OCI-LY1 (cell line): Measurements from ENCODE around the gene SUV39H1.

Experiments
- EZH2 ChIP-seq: fragments of 200-600 bp; sonication (generic), shearing (Covaris generic); IDR thresholded peaks from 2 replicates; pipeline ENCODE4 v1.8.0; 2017; ENCODE audit warnings: borderline replicate concordance, mixed run types, mild to moderate bottlenecking, antibody characterized with exemption, low read length, moderate library complexity, mixed read lengths
- TF ChIP-seq, protein P1 (sequence below): fragments of 200-600 bp; sonication (generic), shearing (Covaris generic); IDR thresholded peaks from 2 replicates; pipeline ENCODE4 v1.5.1; 2017; ENCODE audit warnings: mild to moderate bottlenecking, antibody characterized with exemption, low read length, moderate library complexity, mixed read lengths

DNA sequence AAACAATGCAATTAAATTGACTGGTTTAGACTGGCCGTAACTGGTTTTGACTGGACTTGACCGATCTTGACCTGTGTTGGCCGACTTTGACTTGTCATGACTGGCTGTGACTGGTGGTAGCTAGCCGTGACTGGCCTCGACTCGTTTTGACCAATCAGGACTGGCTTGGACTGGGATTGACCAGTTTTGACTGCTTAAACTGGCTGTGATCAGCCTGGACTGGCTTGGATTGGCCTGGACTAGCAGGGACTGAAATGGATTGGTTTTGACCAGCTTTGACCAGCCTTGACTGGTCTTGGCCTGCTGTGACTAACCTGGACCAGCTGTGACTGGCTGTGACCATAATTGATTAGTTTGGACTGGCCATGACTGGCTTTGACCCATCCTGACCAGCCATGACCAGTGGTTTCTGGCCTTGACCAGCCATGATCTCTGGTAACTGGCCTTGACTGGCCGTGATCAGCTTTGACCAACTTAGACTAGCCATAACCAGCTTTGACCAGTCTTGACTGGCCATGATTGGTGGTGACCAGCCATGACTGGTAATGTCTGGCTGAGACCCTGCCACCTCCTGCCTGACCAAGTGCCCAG is 13.1 kb downstream of the SUV39H1 start:
- TF ChIP-seq, protein P1, sequence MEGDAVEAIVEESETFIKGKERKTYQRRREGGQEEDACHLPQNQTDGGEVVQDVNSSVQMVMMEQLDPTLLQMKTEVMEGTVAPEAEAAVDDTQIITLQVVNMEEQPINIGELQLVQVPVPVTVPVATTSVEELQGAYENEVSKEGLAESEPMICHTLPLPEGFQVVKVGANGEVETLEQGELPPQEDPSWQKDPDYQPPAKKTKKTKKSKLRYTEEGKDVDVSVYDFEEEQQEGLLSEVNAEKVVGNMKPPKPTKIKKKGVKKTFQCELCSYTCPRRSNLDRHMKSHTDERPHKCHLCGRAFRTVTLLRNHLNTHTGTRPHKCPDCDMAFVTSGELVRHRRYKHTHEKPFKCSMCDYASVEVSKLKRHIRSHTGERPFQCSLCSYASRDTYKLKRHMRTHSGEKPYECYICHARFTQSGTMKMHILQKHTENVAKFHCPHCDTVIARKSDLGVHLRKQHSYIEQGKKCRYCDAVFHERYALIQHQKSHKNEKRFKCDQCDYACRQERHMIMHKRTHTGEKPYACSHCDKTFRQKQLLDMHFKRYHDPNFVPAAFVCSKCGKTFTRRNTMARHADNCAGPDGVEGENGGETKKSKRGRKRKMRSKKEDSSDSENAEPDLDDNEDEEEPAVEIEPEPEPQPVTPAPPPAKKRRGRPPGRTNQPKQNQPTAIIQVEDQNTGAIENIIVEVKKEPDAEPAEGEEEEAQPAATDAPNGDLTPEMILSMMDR = no peak
- TF ChIP-seq EZH2 = no peak
